H1 (cell line): ENCODE measurements around the gene ZNF597. TPM values are rescaled to one million over a fixed set of nuclear protein-coding genes. Genes with fewer than 3 reads are reported as not detected.

Experiments used
- CTCF ChIA-PET: fragments of 300-600 bp; sonication (Branson Sonifier 250); formaldehyde crosslinking; loops from one replicate; lab custom pipeline; 2021; ENCODE audit not compliant: partially characterized antibody; lab: Charles Lee
- POLR2A ChIA-PET: fragments of 300-600 bp; sonication (Branson Sonifier 250); formaldehyde crosslinking; loops from one replicate; lab custom pipeline; 2021; ENCODE audit warnings: inconsistent platforms; ENCODE audit not compliant: partially characterized antibody; lab: Charles Lee
- DNase-seq, 2 experiments: peaks; one replicate each; pipeline versions ENCODE4 v3.0.0 to v3.0.0-alpha.2; 2010 to 2022; ENCODE audit warnings: low spot score in 2 of 2, low read depth in 1 of 2, mixed read lengths in 1 of 2
- FAIRE-seq: peaks from 2 replicates; lab custom pipeline; 2011; peaks lifted over from hg19 to GRCh38; lab: Jason Lieb, UNC
- H2AFZ ChIP-seq: 2 replicates; pipeline ENCODE4 v1.8.1; 2012; ENCODE audit warnings: low read length, inconsistent platforms
- H2AK5ac ChIP-seq: 2 replicates; pipeline ENCODE4 v1.6.1; 2013; ENCODE audit warnings: low read depth, low read length
- H2BK120ac ChIP-seq: replicated peaks from 2 replicates; pipeline ENCODE3; 2013; ENCODE audit warnings: low read depth, low read length, inconsistent platforms
- H2BK12ac ChIP-seq: 2 replicates; pipeline ENCODE4 v1.6.1; 2013; ENCODE audit warnings: low read depth, low read length
- H2BK15ac ChIP-seq: 2 replicates; pipeline ENCODE4 v1.6.1; 2013; ENCODE audit warnings: low read length
- H2BK20ac ChIP-seq: 2 replicates; pipeline ENCODE4 v1.6.1; 2013; ENCODE audit warnings: low read length
- H2BK5ac ChIP-seq: 2 replicates; pipeline ENCODE4 v1.6.1; 2013; ENCODE audit warnings: low read depth, low read length
- H3K14ac ChIP-seq: 2 replicates; pipeline ENCODE4 v1.6.1; 2013; ENCODE audit warnings: inconsistent platforms; ENCODE audit not compliant: insufficient read length
- H3K18ac ChIP-seq: 2 replicates; pipeline ENCODE4 v1.6.1; 2013; ENCODE audit warnings: low read length; ENCODE audit errors: extremely low read depth
- H3K23ac ChIP-seq: 2 replicates; pipeline ENCODE4 v1.6.1; 2013; ENCODE audit warnings: inconsistent platforms; ENCODE audit not compliant: insufficient read length
- H3K23me2 ChIP-seq: 2 replicates; pipeline ENCODE4 v1.6.1; 2013; ENCODE audit warnings: low read depth, low read length
- H3K27ac ChIP-seq: 2 replicates; pipeline ENCODE4 v1.6.1; 2011; ENCODE audit warnings: low read depth, low read length, inconsistent platforms
- H3K27me3 ChIP-seq, 4 experiments: replicated peaks in 1 of 4; 1 replicate in 1 of 4; 2 replicates in 3 of 4; pipeline versions ENCODE4 v1.6.1 to v1.8.1; 2011 to 2013; ENCODE audit warnings: low read length in 3 of 4, mild to moderate bottlenecking in 3 of 4, inconsistent platforms in 2 of 4, mixed read lengths in 2 of 4, moderate library complexity in 1 of 4; ENCODE audit not compliant: control insufficient read depth in 3 of 4, insufficient read depth in 3 of 4; ENCODE audit errors: extremely low read depth in 1 of 4
- H3K36me3 ChIP-seq, 4 experiments: 2 replicates each; pipeline versions ENCODE4 v1.6.1 to v1.8.1; 2011 to 2013; ENCODE audit warnings: mild to moderate bottlenecking in 4 of 4, low read length in 3 of 4, moderate library complexity in 2 of 4, control low read depth in 1 of 4, inconsistent platforms in 1 of 4; ENCODE audit not compliant: insufficient read depth in 4 of 4, control insufficient read depth in 2 of 4
- H3K4ac ChIP-seq: replicated peaks from 2 replicates; pipeline ENCODE3; 2013; ENCODE audit warnings: low read length, low read depth, mixed read lengths, inconsistent platforms; ENCODE audit not compliant: insufficient read length
- H3K4me1 ChIP-seq, 4 experiments: replicated peaks in 1 of 4; 1 replicate in 1 of 4; 2 replicates in 3 of 4; pipeline versions ENCODE4 v1.6.1 to v1.8.1; 2011 to 2013; ENCODE audit warnings: low read length in 3 of 4, inconsistent platforms in 2 of 4, mixed read lengths in 1 of 4; ENCODE audit not compliant: insufficient read depth in 4 of 4, control insufficient read depth in 3 of 4
- H3K4me2 ChIP-seq, 2 experiments: 2 replicates each; pipeline versions ENCODE4 v1.6.1 to v1.8.1; 2011 to 2013; ENCODE audit warnings: low read depth in 2 of 2, low read length in 2 of 2, control low read depth in 1 of 2, inconsistent platforms in 1 of 2, mild to moderate bottlenecking in 1 of 2; ENCODE audit not compliant: insufficient read depth in 1 of 2
- H3K4me3 ChIP-seq, 4 experiments: fragments of 200-600, 300-600 bp in 1 of 4; sonication (generic), shearing (Covaris generic), sonication (Bioruptor Twin) in 1 of 4; 2 replicates each; pipeline versions ENCODE4 v1.5.1 to v1.8.1; 2011 to 2016; ENCODE audit warnings: low read length in 4 of 4, low read depth in 3 of 4, control low read depth in 2 of 4, inconsistent platforms in 2 of 4, mild to moderate bottlenecking in 2 of 4, mixed read lengths in 1 of 4, moderate library complexity in 1 of 4; ENCODE audit not compliant: insufficient read depth in 2 of 4; ENCODE audit errors: extremely low read depth in 1 of 4
- H3K56ac ChIP-seq: replicated peaks from 2 replicates; pipeline ENCODE3; 2013; ENCODE audit warnings: low read depth, mild to moderate bottlenecking, mixed read lengths, low read length, inconsistent platforms; ENCODE audit not compliant: insufficient read length
- H3K79me1 ChIP-seq: 2 replicates; pipeline ENCODE4 v1.6.1; 2013; ENCODE audit warnings: low read depth, low read length, control low read depth
- H3K79me2 ChIP-seq, 2 experiments: 2 replicates each; pipeline versions ENCODE4 v1.6.1 to v1.8.1; 2012 to 2013; ENCODE audit warnings: low read length in 2 of 2, mild to moderate bottlenecking in 2 of 2, inconsistent platforms in 1 of 2; ENCODE audit not compliant: insufficient read depth in 2 of 2, control insufficient read depth in 1 of 2
- H3K9ac ChIP-seq, 4 experiments: replicated peaks in 1 of 4; 1 replicate in 1 of 4; 2 replicates in 3 of 4; pipeline versions ENCODE4 v1.6.1 to v1.8.1; 2011 to 2013; ENCODE audit warnings: low read depth in 3 of 4, low read length in 3 of 4, control low read depth in 2 of 4, mild to moderate bottlenecking in 2 of 4, moderate library complexity in 2 of 4, inconsistent platforms in 1 of 4; ENCODE audit errors: extremely low read depth in 1 of 4
- H3K9me3 ChIP-seq, 2 experiments: 2 replicates each; pipeline versions ENCODE4 v1.6.1 to v1.8.1; 2012 to 2013; ENCODE audit warnings: mild to moderate bottlenecking in 2 of 2, moderate library complexity in 2 of 2, control low read depth in 1 of 2, inconsistent platforms in 1 of 2, low read depth in 1 of 2, low read length in 1 of 2, mixed read lengths in 1 of 2; ENCODE audit not compliant: insufficient read depth in 2 of 2
- H4K20me1 ChIP-seq, 2 experiments: replicated peaks in 1 of 2; 2 replicates each; pipeline versions ENCODE3 to v1.8.1; 2011 to 2013; ENCODE audit warnings: inconsistent platforms in 2 of 2, low read length in 2 of 2, mild to moderate bottlenecking in 1 of 2; ENCODE audit not compliant: insufficient read depth in 2 of 2, control insufficient read depth in 1 of 2
- H4K5ac ChIP-seq: 2 replicates; pipeline ENCODE4 v1.6.1; 2013; ENCODE audit warnings: low read length, low read depth, mixed read lengths, inconsistent platforms; ENCODE audit not compliant: insufficient read length
- H4K8ac ChIP-seq: 2 replicates; pipeline ENCODE4 v1.8.0; 2013; ENCODE audit warnings: mild to moderate bottlenecking, moderate library complexity, low read length, inconsistent platforms; ENCODE audit not compliant: insufficient read depth; ENCODE audit errors: extremely low read depth
- H4K91ac ChIP-seq: replicated peaks from 2 replicates; pipeline ENCODE3; 2013; ENCODE audit warnings: low read length, mixed read lengths, inconsistent platforms; ENCODE audit not compliant: insufficient read length
- CHD2 ChIP-seq: IDR thresholded peaks from 2 replicates; pipeline ENCODE4 v1.6.1; 2012; ENCODE audit warnings: low read length, improper control_type of control experiment
- GABPA ChIP-seq: IDR thresholded peaks from 2 replicates; pipeline ENCODE4 v1.6.1; 2011; ENCODE audit warnings: mild to moderate bottlenecking, low read length, moderate library complexity, borderline replicate concordance; ENCODE audit not compliant: insufficient read depth
- SIX5 ChIP-seq: IDR thresholded peaks from 2 replicates; pipeline ENCODE4 v1.6.1; 2011; ENCODE audit warnings: mild to moderate bottlenecking, low read depth, low read length
- WGBS, 2 experiments: shearing (Covaris generic) in 1 of 2; methylation state at CpG; one replicate each; pipeline versions ENCODE4 v1.1.6 to v1.1.7; 2013 to 2015; ENCODE audit warnings: low lambda C conversion rate in 2 of 2, mixed read lengths in 2 of 2, inconsistent platforms in 1 of 2, low coverage in 1 of 2, missing lambda C conversion rate in 1 of 2; ENCODE audit not compliant: insufficient replicate concordance in 2 of 2, insufficient coverage in 1 of 2, insufficient read length in 1 of 2; ENCODE audit errors: extremely low coverage in 1 of 2, missing lambda C conversion rate in 1 of 2; 5-methylcytosine and 5-hydroxymethylcytosine counted together
- polyA plus RNA-seq, 7 experiments: library from polyadenylated mRNA; depleted of rRNA in 3 of 7; stranded (reverse) in 5 of 7; unstranded in 2 of 7; fragments of >200 nt in 5 of 7; fragments of 200-250 nt in 2 of 7; gene quantifications; 1 replicate in 5 of 7; 2 replicates in 1 of 7; 4 replicates in 1 of 7; pipeline versions ENCODE4 v1.2.1 to v1.2.3, GENCODE V29; 2011 to 2013; ENCODE audit warnings: missing spikeins in 2 of 7, mixed read lengths in 2 of 7
- total RNA-seq: library from RNA; stranded (reverse); fragmentation: NEBNext Ultra II Directional; extraction: Animal tissue kit (Norgen Biotek cat#: 25700); gene quantifications from 2 replicates; pipeline ENCODE4 v1.2.1, GENCODE V29; 2021

ZNF597 gene
- total and polyA plus RNA-seq, 2 of the 8 experiments (the other 6 are each of a cell fraction or from before 2014, with no cell fraction given): 0.68 to 2.6 TPM

- H4K20me1 ChIP-seq: peaks cover 8 to 13% of the 10 kb centered on the region in 2 experiments
- POLR2A ChIA-PET: interaction anchor here (0.6 to 1.0 kb wide), 5 partner anchors 9 to 309 kb away, joined by 3 to 5 read pairs (median 4); no protein-coding TSS in a partner anchor
Measured at GRCh38 chr16:3458852-3459361, 15.6 kb upstream of the ZNF597 start.

More at GRCh38 chr16:3458852-3459361, 15.6 kb upstream of the ZNF597 start:
- TF ChIP-seq SIX5: no peak
- no peak for TF ChIP-seq CHD2
- no peak for TF ChIP-seq GABPA
- H2BK15ac ChIP-seq: no peak overlapping the region
- H3K9ac ChIP-seq: peak overlapping the region; percentile 45 to 92 (median 86); a peak in 6 of 7 replicates
- H3K14ac ChIP-seq: no peak overlapping the region
- no peaks in the 10 kb centered on the region for H3K36me3 ChIP-seq
- H2AFZ ChIP-seq: no peak overlapping the region
- no peak overlapping the region for H4K8ac ChIP-seq
- H4K91ac ChIP-seq: no peak overlapping the region
- no peak overlapping the region for H2BK120ac ChIP-seq
- CTCF ChIA-PET: no interaction called here
- peak overlapping the region; percentile 65 for H3K27ac ChIP-seq
- H3K27me3 ChIP-seq: no peaks in the 10 kb centered on the region
- no peak overlapping the region for H3K23ac ChIP-seq
- no peak overlapping the region for H2BK20ac ChIP-seq
- no peak for FAIRE-seq
- H3K79me2 ChIP-seq: peaks cover 12 to 56% of the 10 kb centered on the region in 2 experiments
- no peak overlapping the region for H2AK5ac ChIP-seq
- DNase-seq: no peak
- H3K56ac ChIP-seq: no peak overlapping the region
- no peak overlapping the region for H3K4ac ChIP-seq
- no peak overlapping the region for H2BK12ac ChIP-seq
- peak overlapping the region; percentile 85 to 97 (median 88) for H3K4me3 ChIP-seq
- no peak overlapping the region for H4K5ac ChIP-seq
- H3K79me1 ChIP-seq: peaks cover 4% of the 10 kb centered on the region; the same call in 1 of the 2 replicates
- H3K9me3 ChIP-seq: no peaks in the 10 kb centered on the region
- peak overlapping the region; percentile 95; the same call in 1 of the 2 replicates for H2BK5ac ChIP-seq
- peaks cover 6 to 25% (median 17%) of the 10 kb centered on the region in 4 experiments; a peak in 6 of 7 replicates for H3K4me1 ChIP-seq
- peak overlapping the region; percentile 14; the same call in 1 of the 2 replicates for H3K18ac ChIP-seq
- 37% methylated on average over 10 of the region's 10 CpGs; no CpG with 5 or more reads in 1 of the 2 experiments for WGBS, 2 experiments
- H3K4me2 ChIP-seq: peak overlapping the region; percentile 72 to 85
- H3K23me2 ChIP-seq: peaks cover 8% of the 10 kb centered on the region; the same call in 1 of the 2 replicates
